OCI-LY7 (cell line): Measurements from ENCODE around the gene SHISAL1. TPM values are rescaled to one million over a fixed set of nuclear protein-coding genes. Genes with fewer than 3 reads are reported as not detected.

ENCODE experiments used
- BruUV-seq: library from RNA; stranded (reverse); fragments of 400-500 nt; replicated peaks from 2 replicates; lab custom pipeline; 2021; lab: Mats Ljungman, UMichigan
- CTCF ChIA-PET: fragments of 300-600 bp; sonication (Branson Sonifier 250); formaldehyde crosslinking; loops from one replicate; lab custom pipeline; 2022; ENCODE audit warnings: antibody characterized with exemption; ENCODE audit not compliant: unreplicated experiment; lab: Charles Lee
- POLR2A ChIA-PET: fragments of 300-600 bp; sonication (Branson Sonifier 250); formaldehyde crosslinking; loops from one replicate; lab custom pipeline; 2022; ENCODE audit warnings: antibody characterized with exemption; lab: Charles Lee
- DNase-seq: peaks from one replicate; pipeline ENCODE4 v3.0.0-alpha.2; 2015; ENCODE audit warnings: low spot score
- H2AFZ ChIP-seq: fragments of 200-600 bp; sonication (generic), shearing (Covaris generic); 2 replicates; pipeline ENCODE4 v1.6.1; 2014; ENCODE audit warnings: mild to moderate bottlenecking, antibody characterized with exemption, low read length, moderate library complexity
- H3K27ac ChIP-seq: fragments of 200-600 bp; sonication (generic); 2 replicates; pipeline ENCODE4 v1.5.1; 2014; ENCODE audit warnings: mixed run types, low read depth, mild to moderate bottlenecking, moderate library complexity, low read length, inconsistent platforms; ENCODE audit not compliant: poor library complexity, severe bottlenecking
- H3K36me3 ChIP-seq: fragments of 200-600 bp; sonication (generic); 2 replicates; pipeline ENCODE4 v1.6.1; 2014; ENCODE audit warnings: mild to moderate bottlenecking, antibody characterized with exemption, low read length, moderate library complexity, mixed read lengths; ENCODE audit not compliant: insufficient read depth
- H3K4me1 ChIP-seq: fragments of 200-600 bp; sonication (generic); 2 replicates; pipeline ENCODE4 v1.5.1; 2014; ENCODE audit warnings: mild to moderate bottlenecking, low read length; ENCODE audit not compliant: insufficient read depth, poor library complexity, severe bottlenecking
- H3K4me2 ChIP-seq: fragments of 200-600 bp; sonication (generic); 2 replicates; pipeline ENCODE4 v1.6.1; 2014; ENCODE audit warnings: mild to moderate bottlenecking, low read length
- H3K4me3 ChIP-seq: fragments of 200-600 bp; sonication (generic); 2 replicates; pipeline ENCODE4 v1.5.1; 2014; ENCODE audit warnings: mild to moderate bottlenecking, low read depth, low read length; ENCODE audit not compliant: poor library complexity, severe bottlenecking
- H3K79me2 ChIP-seq: fragments of 200-600 bp; sonication (generic); 2 replicates; pipeline ENCODE4 v1.6.1; 2016; ENCODE audit warnings: low read depth, mild to moderate bottlenecking, low read length, moderate library complexity, mixed read lengths; ENCODE audit not compliant: insufficient read depth
- H3K9me2 ChIP-seq: fragments of 200-600 bp; sonication (generic); 2 replicates; pipeline ENCODE4 v1.6.1; 2016; ENCODE audit warnings: mild to moderate bottlenecking, low read length, mixed read lengths; ENCODE audit not compliant: insufficient read depth
- H3K9me3 ChIP-seq: fragments of 200-600 bp; sonication (generic); 2 replicates; pipeline ENCODE4 v1.6.1; 2014; ENCODE audit warnings: mild to moderate bottlenecking, mixed run types, low read length, mixed read lengths
- H4K20me1 ChIP-seq: fragments of 200-600 bp; sonication (generic); 2 replicates; pipeline ENCODE4 v1.6.1; 2014; ENCODE audit warnings: mild to moderate bottlenecking, antibody characterized with exemption, low read length, moderate library complexity, mixed read lengths; ENCODE audit not compliant: insufficient read depth
- CTCF ChIP-seq: fragments of 200-600 bp; sonication (generic); conservative IDR thresholded peaks from 2 replicates; pipeline ENCODE4 v1.5.1; 2014; ENCODE audit warnings: mild to moderate bottlenecking, antibody characterized with exemption, low read length, moderate library complexity, mixed read lengths
- EZH2phosphoT487 ChIP-seq: fragments of 200-600 bp; sonication (generic); IDR thresholded peaks from 2 replicates; pipeline ENCODE4 v1.6.1; 2018; ENCODE audit warnings: low read depth, borderline replicate concordance, mild to moderate bottlenecking, mixed run types, antibody characterized with exemption, low read length, moderate library complexity, mixed read lengths
- intact Hi-C: fragments of 100-400 bp; cut with micrococcal nuclease; formaldehyde crosslinking; loops from one replicate; pipeline ENCODE4 v1.10.0; 2022; ENCODE audit not compliant: unreplicated experiment
- total RNA-seq, 2 experiments: library from RNA; depleted of rRNA in 1 of 2; stranded (reverse); fragments of >200 nt in 1 of 2; shearing (Covaris generic) in 1 of 2; gene quantifications; 2 replicates each; pipeline ENCODE4 v1.2.3, GENCODE V29; 2014 to 2022

Gene SHISAL1
- total RNA-seq, 2 experiments from 2014 or later: not detected

DNA sequence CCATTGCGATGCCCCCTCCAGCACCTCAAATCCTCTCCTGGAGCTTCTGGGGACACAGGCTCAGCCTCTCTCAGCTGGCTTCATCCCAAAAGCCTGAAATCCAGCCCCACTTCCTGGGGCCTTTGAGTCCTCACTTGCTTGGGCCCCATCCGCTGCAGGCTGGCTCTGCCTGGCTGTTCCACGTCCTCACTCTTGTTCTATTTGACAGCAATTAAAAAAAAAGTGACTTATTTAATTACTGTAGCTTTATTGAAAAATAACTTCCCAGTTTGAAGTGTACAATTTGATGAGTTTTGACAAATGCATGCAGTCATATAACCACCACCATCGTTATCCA lies 104.8 kb downstream of the SHISAL1 start:
- no peaks in the 10 kb centered on the region for H3K9me2 ChIP-seq
- no peak overlapping the region for H3K4me3 ChIP-seq
- no peaks in the 10 kb centered on the region for H3K79me2 ChIP-seq
- TF ChIP-seq EZH2phosphoT487: no peak
- TF ChIP-seq CTCF: no peak
- peaks cover 17% of the 10 kb centered on the region for H3K4me1 ChIP-seq
- no peak overlapping the region for H3K4me2 ChIP-seq
- no peaks in the 10 kb centered on the region for H3K9me3 ChIP-seq
- no peak overlapping the region for H3K27ac ChIP-seq
- ChIA-PET POLR2A (no interaction called here), CTCF (no interaction called here)
- BruUV-seq: no TSS peak
- DNase-seq: no peak
- no peaks in the 10 kb centered on the region for H4K20me1 ChIP-seq
- intact Hi-C loops: no loop called here
- H3K36me3 ChIP-seq: no peaks in the 10 kb centered on the region
- H2AFZ ChIP-seq: no peak overlapping the region

- CTCF ChIA-PET: no interaction called here
- H3K9me3 ChIP-seq: no peaks in the 10 kb centered on the region
Observed at GRCh38 chr22:44207173-44207980, 105.4 kb downstream of the SHISAL1 start.

More at GRCh38 chr22:44207173-44207980, 105.4 kb downstream of the SHISAL1 start:
- DNase-seq: no peak
- no peaks in the 10 kb centered on the region for H4K20me1 ChIP-seq
- H3K36me3 ChIP-seq: no peaks in the 10 kb centered on the region
- no peaks in the 10 kb centered on the region for H3K9me2 ChIP-seq
- POLR2A ChIA-PET: no interaction called here
- intact Hi-C loops: no loop called here
- no peaks in the 10 kb centered on the region for H3K79me2 ChIP-seq
- no peak overlapping the region for H3K4me3 ChIP-seq
- no peak overlapping the region for H3K27ac ChIP-seq
- no peak overlapping the region for H2AFZ ChIP-seq
- TF ChIP-seq CTCF: no peak
- no peak for TF ChIP-seq EZH2phosphoT487
- no peak overlapping the region for H3K4me2 ChIP-seq
- no TSS peak for BruUV-seq
- H3K4me1 ChIP-seq: peaks cover 17% of the 10 kb centered on the region
